HepG2 (cell line): Measurements from ENCODE around the gene THSD8. TPM values are rescaled to one million over a fixed set of nuclear protein-coding genes. Genes with fewer than 3 reads are reported as not detected.

Source experiments
- BRF2 ChIP-seq: sonication (generic); formaldehyde crosslinking; IDR thresholded peaks from 2 replicates; pipeline ENCODE4 v1.8.1; 2022; ENCODE audit warnings: mild to moderate bottlenecking, missing genetic modification reagents
- FIP1L1 ChIP-seq: fragments of 200-400 bp; formaldehyde crosslinking; IDR thresholded peaks from 2 replicates; pipeline ENCODE4 v1.6.1; 2018; ENCODE audit warnings: low read depth, mild to moderate bottlenecking, low read length, moderate library complexity, borderline replicate concordance; ENCODE audit not compliant: insufficient read depth
- GLI4 ChIP-seq: sonication (generic); formaldehyde crosslinking; IDR thresholded peaks from 2 replicates; pipeline ENCODE4 v1.5.1; 2020; ENCODE audit warnings: missing genetic modification reagents, mild to moderate bottlenecking, moderate library complexity, borderline replicate concordance
- HBP1 ChIP-seq: IDR thresholded peaks from 2 replicates; pipeline ENCODE4 v1.6.1; 2016; ENCODE audit warnings: low read depth, control low read depth
- KLF9 ChIP-seq: IDR thresholded peaks from 2 replicates; pipeline ENCODE4 v1.6.1; 2016; ENCODE audit warnings: low read depth
- MEF2D ChIP-seq: sonication (generic); formaldehyde crosslinking; IDR thresholded peaks from 2 replicates; pipeline ENCODE4 v1.5.1; 2020; ENCODE audit warnings: mild to moderate bottlenecking, missing genetic modification reagents
- MYPOP ChIP-seq: sonication (generic); formaldehyde crosslinking; IDR thresholded peaks from 2 replicates; pipeline ENCODE4 v1.8.1; 2023; ENCODE audit warnings: mild to moderate bottlenecking, moderate library complexity, missing genetic modification reagents
- NR3C1 ChIP-seq: sonication (generic); formaldehyde crosslinking; IDR thresholded peaks from 2 replicates; pipeline ENCODE4 v1.4.0; 2020; ENCODE audit warnings: missing genetic modification reagents
- SP4 ChIP-seq: sonication (generic); formaldehyde crosslinking; IDR thresholded peaks from 2 replicates; pipeline ENCODE4 v1.8.1; 2023; ENCODE audit warnings: mild to moderate bottlenecking, missing genetic modification reagents
- SRSF1 ChIP-seq: fragments of 200-400 bp; formaldehyde crosslinking; optimal IDR thresholded peaks from 2 replicates; pipeline ENCODE3; 2017; ENCODE audit warnings: mild to moderate bottlenecking, low read depth, low read length, moderate library complexity
- STAT6 ChIP-seq: sonication (generic); formaldehyde crosslinking; IDR thresholded peaks from 2 replicates; pipeline ENCODE4 v1.4.0; 2020; ENCODE audit warnings: missing genetic modification reagents, mild to moderate bottlenecking, borderline replicate concordance
- YEATS2 ChIP-seq: sonication (generic); formaldehyde crosslinking; IDR thresholded peaks from 2 replicates; pipeline ENCODE4 v1.4.0; 2020; ENCODE audit warnings: missing genetic modification reagents, borderline replicate concordance
- ZFX ChIP-seq: sonication (generic); formaldehyde crosslinking; IDR thresholded peaks from 2 replicates; pipeline ENCODE4 v1.4.0; 2020; ENCODE audit warnings: mild to moderate bottlenecking, low read depth, missing genetic modification reagents, moderate library complexity
- ZNF234 ChIP-seq: sonication (generic); formaldehyde crosslinking; conservative IDR thresholded peaks from 2 replicates; pipeline ENCODE4 v1.5.1; 2020; ENCODE audit warnings: mild to moderate bottlenecking, missing genetic modification reagents
- ZNF235 ChIP-seq: sonication (generic); formaldehyde crosslinking; IDR thresholded peaks from 2 replicates; pipeline ENCODE4 v1.8.1; 2023; ENCODE audit warnings: mild to moderate bottlenecking, missing genetic modification reagents, borderline replicate concordance
- ZNF260 ChIP-seq: sonication (generic); formaldehyde crosslinking; IDR thresholded peaks from 2 replicates; pipeline ENCODE4 v1.4.0; 2020; ENCODE audit warnings: missing genetic modification reagents, low read depth, mild to moderate bottlenecking, borderline replicate concordance
- ZNF547 ChIP-seq: sonication (generic); formaldehyde crosslinking; IDR thresholded peaks from 2 replicates; pipeline ENCODE4 v1.5.1; 2020; ENCODE audit warnings: mild to moderate bottlenecking, missing genetic modification reagents
- ZNF678 ChIP-seq: sonication (generic); formaldehyde crosslinking; IDR thresholded peaks from 2 replicates; pipeline ENCODE4 v1.4.0; 2020; ENCODE audit warnings: mild to moderate bottlenecking, missing genetic modification reagents
- ZNF788 ChIP-seq: sonication (generic); formaldehyde crosslinking; IDR thresholded peaks from 2 replicates; pipeline ENCODE4 v1.5.0; 2020; ENCODE audit warnings: mild to moderate bottlenecking, missing genetic modification reagents, borderline replicate concordance
- ZNF883 ChIP-seq: sonication (generic); formaldehyde crosslinking; IDR thresholded peaks from 2 replicates; pipeline ENCODE4 v1.5.1; 2020; ENCODE audit warnings: mild to moderate bottlenecking, missing genetic modification reagents; ENCODE audit errors: not compliant biosample characterization
- ZSCAN25 ChIP-seq: sonication (generic); formaldehyde crosslinking; IDR thresholded peaks from 2 replicates; pipeline ENCODE4 v1.8.0; 2022; ENCODE audit warnings: mild to moderate bottlenecking, missing genetic modification reagents
- polyA plus RNA-seq, 8 experiments: library from polyadenylated mRNA; depleted of rRNA in 3 of 8; stranded (reverse) in 7 of 8; unstranded in 1 of 8; fragments of >200 nt; fragmentation: Illumina TruSeq in 4 of 8; extraction: Trizol in 4 of 8; gene quantifications; 2 replicates each; pipeline versions ENCODE4 v1.2.1 to v1.2.3, GENCODE V29; 2011 to 2016; ENCODE audit warnings: low read depth in 4 of 8, missing spikeins in 1 of 8, mixed read lengths in 1 of 8; ENCODE audit not compliant: insufficient read depth in 1 of 8
- total RNA-seq, 5 experiments: library from RNA; depleted of rRNA; stranded (reverse); fragments of >200 nt; fragmentation: Illumina TruSeq; extraction: Trizol; gene quantifications; 2 replicates each; pipeline ENCODE4 v1.2.3, GENCODE V29; 2016; ENCODE audit warnings: low read depth in 1 of 5

Gene THSD8
- total and polyA plus RNA-seq, 2 of the 13 experiments (the other 11 are each of a cell fraction or from before 2014, with no cell fraction given): 4.8 to 14.9 TPM

- TF ChIP-seq BRF2 (CRISPR knock-in tag) (no peak), HBP1 (peak; percentile 77; the same call in 1 of the 2 replicates), MYPOP (CRISPR knock-in tag) (0 out of 2 replicates have a peak, but pooled peaks have one; percentile 8), ZNF235 (CRISPR knock-in tag) (peak; percentile 48; the same call in 1 of the 2 replicates), STAT6 (no peak), MEF2D (CRISPR knock-in tag) (no peak), FIP1L1 (no peak), ZSCAN25 (CRISPR knock-in tag) (0 out of 2 replicates have a peak, but pooled peaks have one; percentile 34), ZNF260 (no peak), ZNF788 (CRISPR knock-in tag) (peak; percentile 23; the same call in 1 of the 2 replicates), SP4 (CRISPR knock-in tag) (no peak; the same call in 1 of the 2 replicates), ZNF547 (0 out of 2 replicates have a peak, but pooled peaks have one; percentile 21), NR3C1 (CRISPR knock-in tag) (no peak), ZNF883 (CRISPR knock-in tag) (peak; percentile 62), SRSF1 (no peak), ZNF678 (CRISPR knock-in tag) (no peak), ZFX (peak; percentile 74), KLF9 (CRISPR knock-in tag) (no peak), ZNF234 (CRISPR knock-in tag) (0 out of 2 replicates have a peak, but pooled peaks have one; percentile 31), GLI4 (CRISPR knock-in tag) (no peak), YEATS2 (0 out of 2 replicates have a peak, but pooled peaks have one; percentile 56)
These were observed 27.0 kb upstream of the THSD8 start, which contains the start of gene HOOK2 (continued) for GRCh38 chr19:12774588-12775555.
